Urinary bladder (tissue), 2 donors: ENCODE results near the gene AGT. TPM values are rescaled to one million over a fixed set of nuclear protein-coding genes. Genes with fewer than 3 reads are reported as not detected.

Source experiments
- polyA plus RNA-seq: library from polyadenylated mRNA; stranded (reverse); fragments of 200-250 nt; gene quantifications from one replicate; pipeline ENCODE4 v1.2.3, GENCODE V29; 2013
- total RNA-seq: library from RNA; depleted of rRNA; stranded (reverse); fragments of >200 nt; gene quantifications from one replicate; pipeline ENCODE4 v1.2.3, GENCODE V29; 2014
- donor health status: healthy.

The AGT gene
- total and polyA plus RNA-seq, 2 donors = 6.6 to 8.7 TPM

Other genes starting within 250 kb of the AGT start
- gene COG2, start 71.6 kb downstream of the AGT start, total RNA-seq = 29.1 TPM
- 14.3 TPM for gene COG2, start 71.6 kb downstream of the AGT start, polyA plus RNA-seq
- gene CAPN9, start 33.3 kb upstream of the AGT start, total RNA-seq = 2.7 TPM
- 0.49 TPM for gene CAPN9, start 33.3 kb upstream of the AGT start, polyA plus RNA-seq
- gene C1orf198, start 154.4 kb upstream of the AGT start, total RNA-seq = 55.1 TPM
- 35.6 TPM for gene C1orf198, start 154.4 kb upstream of the AGT start, polyA plus RNA-seq